Body of pancreas (tissue), 4 donors: ENCODE results near the gene TPP2.

ENCODE experiments used
- CTCF ChIP-seq, 7 experiments: fragments of 450-650 bp in 4 of 7; fragments of 200-600 bp in 3 of 7; sonication (generic) in 3 of 7; IDR thresholded peaks; one replicate each; pipeline ENCODE4 v1.5.1; 2016 to 2019; ENCODE audit warnings: antibody characterized with exemption in 7 of 7
- POLR2A ChIP-seq, 3 donors: fragments of 450-650 bp; IDR thresholded peaks; one replicate each; pipeline ENCODE4 v1.6.1; 2016; ENCODE audit warnings: antibody characterized with exemption in 3 of 3, mild to moderate bottlenecking in 2 of 3

- TF ChIP-seq CTCF (IDR thresholded peaks at IDR 0.05) (no peak), POLR2A (IDR thresholded peaks at IDR 0.05) (no peak)
These were observed 38.8 kb upstream of the TPP2 start for GRCh38 chr13:102558029-102558428.
